Measurements from ENCODE around the gene TMEM238L.

The TMEM238L gene

DNA sequence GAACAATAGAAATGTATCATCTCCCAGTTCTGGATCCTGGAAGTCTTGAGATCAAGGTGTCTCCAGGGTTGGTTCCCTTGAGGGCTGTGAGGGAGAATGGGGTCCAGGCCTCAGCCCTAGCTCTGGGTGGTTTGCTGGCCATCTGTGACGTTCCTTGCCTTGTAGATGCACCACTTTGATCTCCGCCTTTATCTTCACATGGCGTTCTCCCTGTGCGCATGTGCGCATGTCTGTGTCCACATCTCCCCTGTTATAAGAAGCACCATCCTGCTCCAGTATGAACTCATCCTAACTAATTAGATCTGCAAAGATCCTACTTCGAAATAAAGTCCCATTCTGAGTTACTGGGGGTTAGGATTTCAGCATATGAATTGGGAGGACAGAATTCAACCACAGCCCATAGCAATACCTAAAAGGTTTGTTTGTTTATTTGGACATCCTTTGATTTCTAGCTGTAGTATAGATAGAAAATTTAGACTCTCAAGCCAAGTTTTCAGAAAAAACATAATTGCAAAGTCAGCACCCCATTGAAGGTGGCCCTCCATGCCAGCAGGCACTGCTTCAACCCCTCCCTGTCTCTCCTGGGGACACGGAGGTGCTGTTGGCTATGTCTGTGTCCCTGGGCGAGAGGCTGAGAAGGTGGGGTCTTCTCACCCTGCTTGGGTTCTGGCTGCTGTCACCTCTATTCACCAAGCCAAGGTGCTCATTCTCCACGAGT lies 2.8 kb upstream of the TMEM238L start:
- TF ChIP-seq, protein P1, sequence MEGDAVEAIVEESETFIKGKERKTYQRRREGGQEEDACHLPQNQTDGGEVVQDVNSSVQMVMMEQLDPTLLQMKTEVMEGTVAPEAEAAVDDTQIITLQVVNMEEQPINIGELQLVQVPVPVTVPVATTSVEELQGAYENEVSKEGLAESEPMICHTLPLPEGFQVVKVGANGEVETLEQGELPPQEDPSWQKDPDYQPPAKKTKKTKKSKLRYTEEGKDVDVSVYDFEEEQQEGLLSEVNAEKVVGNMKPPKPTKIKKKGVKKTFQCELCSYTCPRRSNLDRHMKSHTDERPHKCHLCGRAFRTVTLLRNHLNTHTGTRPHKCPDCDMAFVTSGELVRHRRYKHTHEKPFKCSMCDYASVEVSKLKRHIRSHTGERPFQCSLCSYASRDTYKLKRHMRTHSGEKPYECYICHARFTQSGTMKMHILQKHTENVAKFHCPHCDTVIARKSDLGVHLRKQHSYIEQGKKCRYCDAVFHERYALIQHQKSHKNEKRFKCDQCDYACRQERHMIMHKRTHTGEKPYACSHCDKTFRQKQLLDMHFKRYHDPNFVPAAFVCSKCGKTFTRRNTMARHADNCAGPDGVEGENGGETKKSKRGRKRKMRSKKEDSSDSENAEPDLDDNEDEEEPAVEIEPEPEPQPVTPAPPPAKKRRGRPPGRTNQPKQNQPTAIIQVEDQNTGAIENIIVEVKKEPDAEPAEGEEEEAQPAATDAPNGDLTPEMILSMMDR (IDR thresholded peaks at IDR 0.05; ENCODE audit: insufficient read depth, low read depth, low read length, missing control alignments), result no peak
- DNase-seq (ENCODE audit: low read depth), result no peak
- H3K4me3 ChIP-seq (ENCODE audit: low read depth, low read length), result no peak overlapping the region

DNA sequence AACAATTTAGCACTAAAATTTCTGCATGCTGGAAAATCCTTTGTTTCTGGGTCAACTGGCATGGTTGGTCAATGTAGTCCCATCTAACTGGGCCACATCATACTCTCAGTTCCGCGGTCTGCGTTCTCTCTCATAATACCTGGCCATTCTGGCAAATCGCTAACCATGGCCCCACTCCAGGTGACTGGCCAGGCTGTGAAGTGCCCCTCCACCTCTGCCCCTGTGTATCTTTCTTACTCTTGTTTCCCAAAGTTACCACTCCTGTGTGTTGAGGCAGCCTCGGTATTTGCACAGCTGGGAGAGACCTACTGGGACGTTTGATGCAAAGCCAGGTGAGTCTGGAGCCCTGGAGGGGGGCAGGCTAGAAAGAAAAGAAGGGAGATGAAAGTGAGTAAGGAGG lies 2.0 kb upstream of the TMEM238L start:
- H3K4me3 ChIP-seq (ENCODE audit: low read depth, low read length), result no peak overlapping the region
- TF ChIP-seq, protein P1 (IDR thresholded peaks at IDR 0.05; ENCODE audit: insufficient read depth, low read depth, low read length, missing control alignments), result no peak
- no peak for DNase-seq (ENCODE audit: low read depth)

DNA sequence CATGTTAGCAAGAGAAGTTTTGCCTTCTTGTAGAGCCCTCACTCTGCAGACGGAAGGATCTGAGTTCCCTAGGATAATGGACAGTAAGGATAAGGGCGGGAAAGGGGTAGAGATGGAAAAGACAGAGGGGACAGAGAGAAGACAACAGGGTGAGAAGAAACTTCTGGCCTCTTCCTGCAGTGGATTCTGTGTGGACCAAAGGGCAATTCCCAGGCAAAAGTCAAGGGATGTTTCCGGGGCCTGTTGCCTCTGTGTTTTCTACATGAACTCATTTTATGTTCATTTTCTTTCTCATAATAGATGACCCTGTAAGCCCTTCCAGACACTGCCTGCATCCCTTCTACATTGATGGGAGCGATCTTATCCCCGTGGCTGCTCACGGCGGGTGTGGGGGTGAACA lies 647 bp upstream of the TMEM238L start:
- no peak overlapping the region for H3K4me3 ChIP-seq (ENCODE audit: low read depth, low read length)
- DNase-seq (ENCODE audit: low read depth), result no peak
- TF ChIP-seq, protein P1 (IDR thresholded peaks at IDR 0.05; ENCODE audit: insufficient read depth, low read depth, low read length, missing control alignments), result no peak

DNA sequence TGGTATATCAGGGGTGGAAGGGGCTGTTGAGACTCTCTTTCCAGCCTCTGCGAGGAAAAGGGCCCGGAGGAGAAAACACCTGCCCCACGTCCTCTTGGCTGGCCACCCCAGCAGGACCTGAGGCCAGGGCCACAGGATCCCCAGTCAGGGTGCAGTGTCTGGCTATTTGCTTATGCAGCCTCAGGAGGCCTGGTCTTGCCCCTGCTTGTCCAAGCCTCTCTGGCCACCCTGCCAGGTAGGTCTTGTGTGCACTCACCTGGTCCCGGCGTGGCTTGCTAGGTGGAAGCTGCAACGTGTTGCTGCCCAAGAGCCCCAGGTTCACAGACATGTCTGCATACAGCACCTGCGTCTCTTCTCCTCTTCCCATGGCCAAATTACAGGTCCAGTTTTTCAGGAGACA lies 549 bp downstream of the TMEM238L start:
- TF ChIP-seq, protein P1 (IDR thresholded peaks at IDR 0.05; ENCODE audit: insufficient read depth, low read depth, low read length, missing control alignments), result no peak

DNA sequence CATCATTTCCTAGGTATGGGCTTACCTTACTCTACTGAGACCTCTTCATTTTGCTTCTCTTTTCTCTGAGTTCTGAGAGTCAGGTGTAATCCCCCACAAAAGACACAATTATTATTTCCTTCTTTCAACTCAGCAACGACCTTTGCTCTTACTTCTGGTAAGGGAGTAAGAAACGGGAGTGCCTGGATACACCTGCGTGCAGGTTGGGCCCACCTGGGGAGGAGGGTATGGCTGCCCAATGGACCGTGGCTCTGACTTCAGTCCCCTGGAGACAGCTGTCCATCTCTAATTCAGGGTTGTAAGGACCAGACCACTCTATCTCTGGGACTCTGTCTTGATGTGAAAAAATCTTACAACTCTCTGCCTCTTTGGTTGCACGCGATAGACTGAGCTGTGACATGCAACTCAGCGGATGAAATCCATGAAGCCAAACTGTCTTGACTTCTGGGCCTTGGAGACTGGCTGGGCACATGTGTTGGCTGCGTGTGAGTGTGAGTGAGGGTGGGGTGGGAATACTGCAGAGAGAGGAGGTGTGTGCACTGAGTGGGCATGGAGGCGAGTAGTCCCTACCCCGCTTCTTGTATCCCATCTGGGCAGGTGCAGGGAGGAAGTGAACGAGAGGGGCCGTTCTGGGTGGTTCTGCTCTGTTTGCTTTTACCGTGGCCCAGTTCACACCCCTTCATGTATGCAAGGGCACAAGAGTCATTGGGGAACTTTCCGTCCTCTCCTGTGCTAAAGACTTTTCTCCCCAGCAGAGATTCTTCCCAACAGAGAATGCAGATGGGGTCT lies 1.2 kb downstream of the TMEM238L start:
- TF ChIP-seq, protein P1 (IDR thresholded peaks at IDR 0.05; ENCODE audit: insufficient read depth, low read depth, low read length, missing control alignments), result no peak
- H3K4me3 ChIP-seq (ENCODE audit: low read depth, low read length), result no peak overlapping the region
- DNase-seq (ENCODE audit: low read depth), result no peak

More for the DNA sequence above, 549 bp downstream of the TMEM238L start:
- DNase-seq (ENCODE audit: low read depth), result no peak
- H3K4me3 ChIP-seq (ENCODE audit: low read depth, low read length), result no peak overlapping the region

DNA sequence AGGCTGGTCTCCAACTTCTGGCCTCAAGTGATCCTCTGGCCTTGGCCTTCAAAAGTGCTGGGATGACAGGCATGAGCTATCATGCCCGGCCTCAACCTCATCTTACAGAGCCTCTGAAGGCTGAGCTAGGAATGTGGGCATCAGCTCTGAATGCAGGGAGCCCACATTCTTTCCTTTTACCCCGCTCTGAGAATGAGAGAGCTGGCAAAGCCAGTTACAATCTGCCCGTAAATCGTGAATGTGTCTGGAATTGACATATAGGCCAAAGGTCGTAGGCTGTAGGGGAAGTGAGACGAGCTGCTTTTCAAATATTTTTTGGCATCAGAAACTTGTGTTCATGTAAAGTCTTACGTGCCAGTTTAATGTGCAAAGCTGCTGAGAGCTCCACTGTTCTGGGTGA lies 4.5 kb downstream of the TMEM238L start:
- DNase-seq (ENCODE audit: low read depth), result no peak
- TF ChIP-seq, protein P1 (IDR thresholded peaks at IDR 0.05; ENCODE audit: insufficient read depth, low read depth, low read length, missing control alignments), result no peak
- H3K4me3 ChIP-seq (ENCODE audit: low read depth, low read length), result no peak overlapping the region

All from GM12865 (cell line).